Stimulated activated CD4-positive, alpha-beta T cell treated with anti-CD3 and anti-CD28 coated beads, TNF-alpha, amount 100 ng/mL, for 48 hours (primary cell): ENCODE measurements around the gene VAMP5.
A peak's percentile ranks its signal among the peaks of the same experiment; 100 is the strongest.
"Not testable (repeated sequence)": the region's sequence is repeated elsewhere in the genome, so short reads cannot be mapped to it uniquely, and the experiment has no call there.

Experiments used
- DNase-seq, 3 donors: peaks; one replicate each; pipeline ENCODE4 v3.0.0-alpha.2; 2020; ENCODE audit warnings: low read depth in 3 of 3

Gene VAMP5, protein sequence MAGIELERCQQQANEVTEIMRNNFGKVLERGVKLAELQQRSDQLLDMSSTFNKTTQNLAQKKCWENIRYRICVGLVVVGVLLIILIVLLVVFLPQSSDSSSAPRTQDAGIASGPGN

DNA sequence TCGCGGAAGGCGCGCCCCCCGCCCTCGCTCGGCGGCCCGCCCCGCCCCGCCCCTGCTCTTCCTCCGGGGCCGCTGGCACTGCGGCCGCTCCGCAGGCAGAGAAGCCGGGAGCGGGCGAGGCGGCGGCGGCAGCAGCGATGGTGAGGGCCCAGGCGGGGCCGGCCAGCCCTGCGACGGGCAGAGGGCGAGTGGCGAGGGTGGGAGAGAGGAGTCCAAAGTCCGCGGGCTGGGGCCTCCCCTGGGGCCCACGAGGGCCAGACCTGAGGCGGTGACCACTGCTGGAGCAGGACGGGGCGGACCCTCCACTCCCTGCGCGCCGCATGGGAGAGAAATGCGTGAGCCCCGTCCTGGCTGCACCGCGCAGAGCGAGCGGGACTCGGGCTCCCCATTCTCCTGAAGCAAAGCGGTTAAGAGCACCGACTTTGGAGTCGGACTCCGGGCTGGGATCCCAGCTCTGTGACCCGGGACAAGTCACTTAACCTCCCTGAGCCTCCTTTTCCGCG, at the start of gene VAMP5:
TSS of gene VAMP5 (plus strand) at position 78 of the 503 bp plus-strand sequence. CDS start at position 138, 60 bp downstream.
- no peak for DNase-seq

DNA sequence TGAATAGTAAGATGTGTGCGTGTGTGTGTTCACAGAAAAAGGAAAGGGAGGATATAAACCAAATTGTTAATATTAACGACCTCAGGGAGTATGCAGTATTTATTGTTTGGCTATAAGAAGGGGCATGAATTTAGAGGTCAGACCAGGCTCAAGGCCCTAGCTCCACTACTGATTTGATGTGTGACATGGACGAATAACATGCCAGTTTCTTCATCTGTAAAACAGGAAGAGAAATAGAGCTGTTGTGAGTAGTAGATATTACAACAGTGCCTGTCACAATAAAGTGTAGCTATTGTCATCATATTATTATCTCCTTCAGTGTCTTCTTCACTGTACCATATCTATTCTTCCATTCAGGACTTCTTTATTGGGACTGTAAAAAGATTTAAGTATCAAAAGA, 49.4 kb upstream of the VAMP5 start:
- DNase-seq = no peak

GRCh38 chr2:85536479-85536878, 47.8 kb upstream of the VAMP5 start:
- DNase-seq = no peak

- DNase-seq = peak in 1 of 3 donors; percentile 22
These were observed 46.4 kb upstream of the VAMP5 start for GRCh38 chr2:85537600-85538506.

DNA sequence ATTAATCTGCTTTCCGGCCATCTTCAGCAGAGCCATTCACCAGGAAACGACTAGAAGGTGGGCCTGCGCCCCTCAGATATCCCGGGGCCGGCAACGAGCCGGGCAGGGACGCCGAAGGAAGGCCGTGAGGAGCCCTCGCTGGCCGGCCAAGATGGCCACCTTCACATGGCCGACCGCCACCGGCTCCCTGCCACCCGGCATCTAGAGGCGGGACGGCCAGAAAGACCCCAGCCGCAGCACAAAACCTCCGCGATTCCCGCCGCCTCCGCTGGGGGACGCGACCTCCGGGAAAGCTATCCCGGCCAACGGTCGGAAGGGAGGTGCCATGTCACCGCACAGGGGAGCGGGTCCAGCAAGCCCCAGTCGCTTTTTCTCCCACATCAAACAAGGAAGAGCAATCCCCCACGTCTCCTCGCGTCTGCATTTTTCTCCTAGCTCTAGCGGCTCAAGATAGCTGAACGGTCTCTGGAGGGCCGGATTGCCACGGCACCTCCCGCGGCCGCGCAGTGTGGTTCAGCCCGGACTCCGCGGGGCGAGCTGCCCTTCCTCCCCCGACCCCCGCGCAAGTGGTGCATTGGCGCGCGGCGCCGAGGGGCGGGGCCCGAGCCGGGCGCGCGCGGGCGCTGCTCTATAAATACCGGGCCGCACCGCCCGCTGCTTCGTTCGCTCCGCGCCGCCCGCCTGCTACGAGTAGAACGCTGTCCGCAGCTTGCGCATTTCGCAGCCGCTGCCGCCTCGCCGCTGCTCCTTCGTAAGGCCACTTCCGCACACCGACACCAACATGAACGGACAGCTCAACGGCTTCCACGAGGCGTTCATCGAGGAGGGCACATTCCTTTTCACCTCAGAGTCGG, 45.5 kb upstream of the VAMP5 start, which contains the start of gene MAT2A:
TSS of gene MAT2A (plus strand) at position 662 of the 854 bp plus-strand sequence. CDS start at position 782, 120 bp downstream.
- DNase-seq = peak; percentile 83 to 87 (median 86)

DNA sequence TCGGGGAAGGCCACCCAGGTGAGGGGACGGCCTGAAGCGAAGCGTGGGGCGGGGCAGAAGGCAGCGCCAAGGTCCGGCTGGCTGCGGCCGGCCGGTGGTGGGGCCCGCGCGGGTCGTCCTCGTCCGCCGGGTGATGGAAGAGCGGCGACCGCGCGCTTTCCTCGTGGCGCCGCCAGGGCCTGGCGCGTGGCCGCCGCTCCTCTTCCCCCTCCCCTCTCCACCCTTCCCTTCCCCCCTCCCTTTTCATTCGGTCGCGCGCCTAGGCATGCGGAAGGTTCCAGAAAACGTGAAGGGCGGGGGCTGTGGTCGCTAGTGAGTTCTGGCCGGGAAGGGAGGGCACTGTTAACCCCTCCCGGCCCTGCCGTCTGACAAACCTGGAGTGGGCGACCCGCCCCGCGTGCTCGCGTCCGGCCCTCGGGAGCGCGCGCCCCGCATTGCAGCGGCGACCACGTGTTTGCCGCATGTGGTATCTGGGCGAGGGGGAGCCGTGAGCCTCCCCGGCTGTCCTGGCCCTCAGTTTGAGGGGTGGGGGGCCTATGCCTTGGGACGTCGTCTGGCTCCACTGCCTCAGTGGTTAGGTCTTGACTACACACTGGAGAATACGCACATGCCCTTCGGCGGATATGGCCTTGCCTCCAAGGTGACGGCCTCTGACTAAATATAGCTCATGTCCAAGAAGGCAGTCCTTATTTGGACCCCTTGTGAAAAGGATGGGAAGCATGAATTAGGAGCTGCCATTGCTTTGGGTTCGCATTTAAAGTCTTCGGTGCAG, 44.7 kb upstream of the VAMP5 start:
- DNase-seq = peak; percentile 47 to 66 (median 65)

- DNase-seq = no peak
These were observed 44.0 kb upstream of the VAMP5 start for GRCh38 chr2:85540133-85540648.

DNA sequence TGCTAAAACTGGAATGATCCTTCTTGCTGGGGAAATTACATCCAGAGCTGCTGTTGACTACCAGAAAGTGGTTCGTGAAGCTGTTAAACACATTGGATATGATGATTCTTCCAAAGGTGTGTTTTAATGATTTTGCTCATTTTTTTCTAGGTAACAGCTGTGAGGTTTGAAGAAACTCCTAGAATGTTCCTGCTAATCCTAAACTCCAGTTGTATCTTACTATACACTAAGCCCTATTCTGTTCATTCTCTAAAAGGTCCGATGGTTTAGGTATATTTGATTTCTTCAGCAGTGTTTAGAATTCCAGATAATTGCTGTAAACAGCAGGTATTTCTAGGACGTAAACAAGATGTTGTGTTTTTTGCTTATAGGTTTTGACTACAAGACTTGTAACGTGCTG, 43.0 kb upstream of the VAMP5 start:
- no peak for DNase-seq

DNA sequence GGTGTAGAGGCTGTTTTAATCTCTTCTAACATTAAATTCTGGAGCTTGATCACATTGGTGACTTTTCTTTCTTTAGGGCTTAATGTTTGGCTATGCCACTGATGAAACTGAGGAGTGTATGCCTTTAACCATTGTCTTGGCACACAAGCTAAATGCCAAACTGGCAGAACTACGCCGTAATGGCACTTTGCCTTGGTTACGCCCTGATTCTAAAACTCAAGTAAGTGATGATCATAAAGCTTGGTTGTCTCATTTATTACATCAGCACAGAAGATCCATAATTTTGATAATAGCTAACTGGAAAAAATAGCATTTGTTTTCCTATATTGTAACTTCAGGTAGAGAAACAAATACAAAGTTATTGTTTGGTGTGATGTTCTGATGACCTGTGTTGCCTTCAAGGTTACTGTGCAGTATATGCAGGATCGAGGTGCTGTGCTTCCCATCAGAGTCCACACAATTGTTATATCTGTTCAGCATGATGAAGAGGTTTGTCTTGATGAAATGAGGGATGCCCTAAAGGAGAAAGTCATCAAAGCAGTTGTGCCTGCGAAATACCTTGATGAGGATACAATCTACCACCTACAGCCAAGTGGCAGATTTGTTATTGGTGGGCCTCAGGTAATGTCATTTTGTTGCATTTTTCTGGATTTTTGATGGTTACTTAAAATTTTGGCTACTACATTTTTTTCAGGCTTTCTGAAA, 42.3 kb upstream of the VAMP5 start:
- no peak for DNase-seq

DNA sequence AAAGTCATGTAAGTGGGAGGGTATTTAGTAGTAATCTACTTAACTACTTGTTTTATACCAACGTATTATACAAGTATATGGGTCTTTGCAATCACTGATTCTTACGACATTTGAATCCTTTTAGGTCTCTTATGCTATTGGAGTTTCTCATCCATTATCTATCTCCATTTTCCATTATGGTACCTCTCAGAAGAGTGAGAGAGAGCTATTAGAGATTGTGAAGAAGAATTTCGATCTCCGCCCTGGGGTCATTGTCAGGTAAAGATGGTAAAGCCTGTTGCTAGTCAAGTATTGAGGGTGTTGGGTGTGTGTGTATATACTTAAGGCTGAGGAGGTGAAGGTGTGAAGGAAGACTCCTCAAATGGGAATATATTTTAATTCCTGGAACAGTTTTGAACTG, 41.5 kb upstream of the VAMP5 start:
- DNase-seq = no peak

DNA sequence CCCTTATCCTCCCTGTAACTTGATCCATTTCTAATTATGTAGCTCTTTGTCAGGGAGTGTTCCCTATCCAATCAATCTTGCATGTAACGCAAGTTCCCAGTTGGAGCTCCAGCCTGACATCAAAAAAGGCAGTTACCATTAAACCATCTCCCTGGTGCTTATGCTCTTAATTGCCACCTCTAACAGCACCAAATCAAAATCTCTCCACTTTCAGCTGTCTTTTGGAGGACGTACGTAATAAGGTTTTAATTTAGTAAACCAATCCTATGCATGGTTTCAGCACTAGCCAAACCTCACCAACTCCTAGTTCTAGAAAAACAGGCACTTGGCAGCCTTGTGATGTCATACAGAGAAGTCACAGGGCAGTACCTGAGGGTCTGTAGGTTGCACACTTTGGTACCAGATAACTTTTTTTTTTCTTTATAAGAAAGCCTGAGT, 40.0 kb upstream of the VAMP5 start:
- DNase-seq = not testable (repeated sequence)

- not testable (repeated sequence) for DNase-seq
These were observed 39.1 kb upstream of the VAMP5 start for GRCh38 chr2:85544915-85545779.

DNA sequence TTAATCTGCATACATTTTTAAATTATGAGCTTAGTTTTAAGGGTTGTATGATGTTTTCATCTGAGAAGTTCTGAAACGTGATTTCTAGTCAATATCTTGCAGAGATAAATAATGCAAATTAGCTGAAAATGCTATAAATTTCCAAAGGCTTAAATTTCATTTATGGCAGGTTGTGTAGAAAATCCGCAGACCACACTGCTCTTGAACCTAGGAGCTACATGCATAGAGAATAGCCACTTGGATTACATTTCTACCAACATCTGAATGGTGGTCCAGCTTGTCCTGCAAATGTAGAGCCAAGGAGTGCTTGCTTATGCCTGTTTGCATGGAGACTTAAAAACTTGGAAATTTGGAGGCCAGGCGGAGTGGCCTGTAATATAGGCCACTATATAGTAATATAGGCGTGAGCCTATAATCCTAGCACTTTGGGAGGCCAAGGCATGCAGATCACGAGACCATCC, 38.4 kb upstream of the VAMP5 start:
- no peak for DNase-seq

DNA sequence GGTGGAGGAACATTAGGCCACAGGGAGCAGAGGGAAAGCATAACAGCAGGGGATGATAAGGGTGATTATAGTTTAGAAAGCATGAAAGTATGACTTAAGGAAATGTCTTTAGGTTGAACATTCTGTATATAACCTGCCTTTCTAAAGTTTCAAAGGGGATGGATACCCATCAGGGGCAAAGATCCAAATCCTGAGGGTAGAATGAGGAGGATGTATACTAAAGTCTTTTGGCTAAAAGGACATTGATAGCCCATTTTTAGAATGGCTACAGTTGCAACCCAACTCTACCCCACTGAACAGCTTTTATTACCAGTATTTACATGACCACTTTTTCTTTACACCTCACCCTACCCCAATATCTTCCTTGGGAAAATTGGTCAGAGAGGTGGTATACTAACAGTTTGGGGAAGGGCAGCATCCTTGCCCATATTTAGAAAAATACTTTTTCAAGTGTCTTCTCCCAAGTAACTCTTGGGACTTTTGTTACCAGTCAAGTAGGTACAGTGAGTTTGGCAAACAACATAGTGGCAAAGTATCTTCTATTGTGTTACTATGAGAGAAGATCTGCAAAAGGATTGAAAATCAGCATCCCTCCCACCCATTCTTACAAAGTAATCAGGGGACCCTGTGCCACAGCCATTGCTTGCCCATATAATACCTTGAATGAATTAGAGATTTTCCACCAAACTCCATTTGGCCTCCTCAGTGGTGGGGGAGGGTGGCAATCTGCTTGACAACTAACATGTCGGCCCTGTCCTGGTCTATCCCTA, 37.0 kb upstream of the VAMP5 start:
- no peak for DNase-seq

DNA sequence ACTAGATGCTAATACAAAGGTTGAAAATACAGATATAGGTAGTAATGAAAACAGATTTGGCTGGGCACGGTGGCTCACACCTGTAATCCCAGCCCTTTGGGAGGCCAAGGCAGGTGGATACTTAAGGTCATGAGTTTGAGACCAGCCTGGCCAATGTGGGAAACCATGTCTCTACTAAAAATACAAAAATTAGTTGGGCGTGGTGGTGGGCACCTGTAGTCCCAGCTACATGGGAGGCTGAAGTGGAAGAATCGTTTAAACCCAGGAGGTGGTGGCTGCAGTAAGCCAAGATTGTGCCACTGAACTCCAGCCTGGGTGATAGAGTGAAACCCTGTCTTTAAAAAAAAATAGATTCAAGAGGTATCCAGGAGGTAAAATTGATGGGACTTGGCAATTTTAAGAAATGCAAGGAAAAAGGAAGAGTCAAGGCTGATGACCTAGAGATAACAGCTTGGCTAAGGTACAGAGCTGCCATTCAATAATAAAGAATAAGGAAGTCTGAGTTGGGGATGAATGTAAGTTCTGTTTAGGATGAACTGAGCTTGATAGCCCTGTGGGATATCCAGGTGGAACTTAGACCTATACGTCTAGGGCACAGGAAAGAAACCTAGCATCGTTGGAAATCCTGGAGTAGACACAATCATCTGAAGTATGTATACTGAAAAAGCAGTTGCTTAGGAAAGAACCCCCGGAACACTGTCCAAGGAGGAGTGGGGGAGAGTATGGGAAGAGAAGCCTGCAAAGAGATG, 36.2 kb upstream of the VAMP5 start:
- DNase-seq = no peak

DNA sequence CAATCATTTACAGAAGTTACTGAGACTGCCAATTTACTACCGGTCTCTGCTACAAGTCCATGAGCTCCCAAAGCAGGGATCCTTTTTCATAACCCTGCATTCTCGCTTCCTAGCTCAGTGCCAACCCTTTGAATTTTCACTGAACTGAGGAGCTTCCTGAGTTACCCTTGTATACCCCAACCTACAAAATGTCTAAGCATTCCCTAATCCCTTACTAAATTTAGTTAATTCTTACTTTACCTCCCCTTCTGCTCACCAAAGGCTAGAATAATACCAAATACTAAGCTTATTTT, 35.7 kb upstream of the VAMP5 start:
- no peak for DNase-seq

GRCh38 chr2:85549095-85549494, 35.1 kb upstream of the VAMP5 start:
- DNase-seq = no peak

GRCh38 chr2:85549826-85550225, 34.4 kb upstream of the VAMP5 start:
- no peak for DNase-seq
